ENCODE data around the gene PAXX. TPM values are rescaled to one million over a fixed set of nuclear protein-coding genes. Genes with fewer than 3 reads are reported as not detected.

The PAXX gene
- total RNA-seq, 2 experiments from 2014 or later: 67.0 to 67.8 TPM

DNA sequence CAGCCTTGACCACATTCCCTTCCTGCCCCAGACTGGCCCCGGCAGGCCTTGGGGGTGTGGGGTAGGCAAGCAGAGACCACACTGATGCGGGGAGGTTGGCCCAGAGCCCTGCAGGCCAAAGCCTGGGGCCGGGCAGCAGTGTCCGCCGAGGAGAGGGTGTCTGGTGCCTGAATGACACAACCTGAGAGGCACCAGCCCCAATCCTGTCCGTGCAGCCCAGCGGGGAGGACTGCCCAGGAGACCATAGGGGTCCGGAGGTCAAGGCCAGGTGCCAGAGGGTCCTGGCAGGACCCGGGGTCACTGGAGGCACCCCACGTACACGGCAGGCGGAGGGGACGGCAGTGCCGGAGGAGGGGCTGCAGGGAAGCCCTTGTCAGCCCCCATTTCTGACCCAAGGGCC is 20.5 kb upstream of the PAXX start:
- Mint-ChIP-seq H3K4me3 (no peak overlapping the region), H3K9me3 (no peaks in the 10 kb centered on the region), H3K4me1 (ENCODE audit: low read depth) (peaks cover 20% of the 10 kb centered on the region), H3K36me3 (ENCODE audit: low read depth) (no peaks in the 10 kb centered on the region), H3K27me3 (no peaks in the 10 kb centered on the region), H3K27ac (no peak overlapping the region)
- ATAC-seq (ENCODE audit: poor library complexity) (no peak), DNase-seq (no peak)
- H3K9me3 ChIP-seq (ENCODE audit: control insufficient read depth in 1 of 2, insufficient read depth in 1 of 2, low read length in 2 of 2): no peaks in the 10 kb centered on the region
- intact Hi-C loops (cut with DNase I, micrococcal nuclease): no loop called here
- TF ChIP-seq, protein P1, sequence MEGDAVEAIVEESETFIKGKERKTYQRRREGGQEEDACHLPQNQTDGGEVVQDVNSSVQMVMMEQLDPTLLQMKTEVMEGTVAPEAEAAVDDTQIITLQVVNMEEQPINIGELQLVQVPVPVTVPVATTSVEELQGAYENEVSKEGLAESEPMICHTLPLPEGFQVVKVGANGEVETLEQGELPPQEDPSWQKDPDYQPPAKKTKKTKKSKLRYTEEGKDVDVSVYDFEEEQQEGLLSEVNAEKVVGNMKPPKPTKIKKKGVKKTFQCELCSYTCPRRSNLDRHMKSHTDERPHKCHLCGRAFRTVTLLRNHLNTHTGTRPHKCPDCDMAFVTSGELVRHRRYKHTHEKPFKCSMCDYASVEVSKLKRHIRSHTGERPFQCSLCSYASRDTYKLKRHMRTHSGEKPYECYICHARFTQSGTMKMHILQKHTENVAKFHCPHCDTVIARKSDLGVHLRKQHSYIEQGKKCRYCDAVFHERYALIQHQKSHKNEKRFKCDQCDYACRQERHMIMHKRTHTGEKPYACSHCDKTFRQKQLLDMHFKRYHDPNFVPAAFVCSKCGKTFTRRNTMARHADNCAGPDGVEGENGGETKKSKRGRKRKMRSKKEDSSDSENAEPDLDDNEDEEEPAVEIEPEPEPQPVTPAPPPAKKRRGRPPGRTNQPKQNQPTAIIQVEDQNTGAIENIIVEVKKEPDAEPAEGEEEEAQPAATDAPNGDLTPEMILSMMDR (IDR thresholded peaks at IDR 0.05): no peak
- CTCF ChIA-PET: no interaction called here
- H3K27ac ChIP-seq (ENCODE audit: low read depth in 1 of 2, low read length in 2 of 2): no peak overlapping the region
- H3K4me1 ChIP-seq (ENCODE audit: insufficient read depth, low read length): peaks cover 43% of the 10 kb centered on the region
- no peak overlapping the region for H3K4me3 ChIP-seq (ENCODE audit: low read length)
- no peaks in the 10 kb centered on the region for H3K36me3 ChIP-seq (ENCODE audit: insufficient read depth, low read length)
- H3K27me3 ChIP-seq (ENCODE audit: control insufficient read depth in 1 of 2, insufficient read depth in 2 of 2, low read length in 2 of 2): no peaks in the 10 kb centered on the region
- POLR2A ChIA-PET: no interaction called here

DNA sequence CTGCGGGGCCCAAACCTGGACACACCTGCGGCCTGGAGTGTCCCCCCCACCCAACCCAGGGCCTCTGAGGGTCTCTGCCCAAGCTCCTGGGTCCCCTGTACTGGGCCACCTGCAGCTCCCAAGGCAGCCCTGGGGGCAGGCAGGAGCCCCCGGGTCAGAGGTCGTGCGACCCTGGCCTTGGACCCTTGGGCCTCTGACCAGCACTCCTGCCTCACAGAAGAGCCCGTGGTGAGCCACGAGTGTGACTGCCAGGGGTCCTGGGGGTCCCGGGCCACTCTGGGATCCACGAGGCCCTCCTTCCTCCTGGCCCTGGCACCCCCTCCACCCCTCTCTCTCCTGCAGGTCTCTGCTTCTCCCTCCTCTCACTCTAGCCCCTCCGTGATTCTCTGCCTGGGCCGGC is 19.9 kb upstream of the PAXX start:
- no peak overlapping the region for H3K27ac ChIP-seq (ENCODE audit: low read depth in 1 of 2, low read length in 2 of 2)
- Mint-ChIP-seq H3K36me3 (ENCODE audit: low read depth) (no peaks in the 10 kb centered on the region), H3K9me3 (no peaks in the 10 kb centered on the region), H3K4me1 (ENCODE audit: low read depth) (peaks cover 20% of the 10 kb centered on the region), H3K4me3 (no peak overlapping the region), H3K27me3 (no peaks in the 10 kb centered on the region), H3K27ac (no peak overlapping the region)
- intact Hi-C loops (cut with DNase I, micrococcal nuclease): no loop called here
- no peak for DNase-seq
- ChIA-PET CTCF (no interaction called here), POLR2A (no interaction called here)
- no peaks in the 10 kb centered on the region for H3K36me3 ChIP-seq (ENCODE audit: insufficient read depth, low read length)
- H3K4me1 ChIP-seq (ENCODE audit: insufficient read depth, low read length): peaks cover 48% of the 10 kb centered on the region
- TF ChIP-seq, protein P1 (IDR thresholded peaks at IDR 0.05): no peak
- no peaks in the 10 kb centered on the region for H3K27me3 ChIP-seq (ENCODE audit: control insufficient read depth in 1 of 2, insufficient read depth in 2 of 2, low read length in 2 of 2)
- no peak for ATAC-seq (ENCODE audit: poor library complexity)
- H3K4me3 ChIP-seq (ENCODE audit: low read length): no peak overlapping the region
- H3K9me3 ChIP-seq (ENCODE audit: control insufficient read depth in 1 of 2, insufficient read depth in 1 of 2, low read length in 2 of 2): no peaks in the 10 kb centered on the region

DNA sequence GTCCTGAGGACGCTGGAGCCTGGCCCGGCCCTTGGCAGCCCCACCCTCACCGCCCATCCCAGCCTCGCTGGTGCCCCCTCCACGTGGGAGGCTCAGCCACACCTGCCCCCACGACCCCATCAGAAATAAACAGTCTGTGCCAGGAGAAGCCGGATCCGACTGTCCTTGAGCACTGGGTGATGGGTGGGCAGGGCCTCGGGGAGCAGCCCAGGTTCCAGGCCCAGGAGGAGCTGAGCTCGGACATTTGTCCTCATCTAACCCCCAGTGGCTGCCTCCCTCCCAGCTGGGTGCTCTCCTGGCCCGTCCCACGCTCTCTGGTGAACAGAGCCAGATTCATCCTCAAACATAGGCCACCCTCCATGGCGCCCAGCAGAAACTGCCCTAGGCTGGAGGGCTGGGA is 19.5 kb upstream of the PAXX start:
- H3K27ac ChIP-seq (ENCODE audit: low read depth in 1 of 2, low read length in 2 of 2): no peak overlapping the region
- intact Hi-C loops (cut with DNase I, micrococcal nuclease): no loop called here
- Mint-ChIP-seq H3K9me3 (no peaks in the 10 kb centered on the region), H3K4me1 (ENCODE audit: low read depth) (peaks cover 20% of the 10 kb centered on the region), H3K4me3 (no peak overlapping the region), H3K27me3 (no peaks in the 10 kb centered on the region), H3K27ac (no peak overlapping the region), H3K36me3 (ENCODE audit: low read depth) (no peaks in the 10 kb centered on the region)
- H3K36me3 ChIP-seq (ENCODE audit: insufficient read depth, low read length): no peaks in the 10 kb centered on the region
- TF ChIP-seq, protein P1 (IDR thresholded peaks at IDR 0.05): no peak
- H3K4me1 ChIP-seq (ENCODE audit: insufficient read depth, low read length): peaks cover 52% of the 10 kb centered on the region
- H3K9me3 ChIP-seq (ENCODE audit: control insufficient read depth in 1 of 2, insufficient read depth in 1 of 2, low read length in 2 of 2): no peaks in the 10 kb centered on the region
- no peak for ATAC-seq (ENCODE audit: poor library complexity)
- POLR2A ChIA-PET: no interaction called here
- DNase-seq: no peak
- H3K4me3 ChIP-seq (ENCODE audit: low read length): no peak overlapping the region
- no peaks in the 10 kb centered on the region for H3K27me3 ChIP-seq (ENCODE audit: control insufficient read depth in 1 of 2, insufficient read depth in 2 of 2, low read length in 2 of 2)
- CTCF ChIA-PET: no interaction called here
